GM19023 (cell line): ENCODE results near the gene PRKN.
A peak's percentile ranks its signal among the peaks of the same experiment; 100 is the strongest.

Experiments
- ATAC-seq: cut with Tn5 transposase; IDR thresholded peaks from one replicate; pipeline ENCODE4 v1.9.1; 2021; ENCODE audit warnings: mild to moderate bottlenecking, moderate library complexity; ENCODE audit not compliant: unreplicated experiment

The PRKN gene

GRCh38 chr6:161749576-161749975 is 978.0 kb downstream of the PRKN start:
- no peak for ATAC-seq

- no peak for ATAC-seq
These were observed 978.8 kb downstream of the PRKN start for GRCh38 chr6:161748535-161749416.

GRCh38 chr6:161747506-161747905 is 980.1 kb downstream of the PRKN start:
- ATAC-seq: no peak

GRCh38 chr6:161745594-161746141 is 981.9 kb downstream of the PRKN start:
- ATAC-seq: no peak

- ATAC-seq: no peak
These were observed 982.4 kb downstream of the PRKN start for GRCh38 chr6:161745128-161745527.

- no peak for ATAC-seq
These were observed 983.1 kb downstream of the PRKN start for GRCh38 chr6:161744211-161745067.

- ATAC-seq: peak; percentile 44
These were observed 983.9 kb downstream of the PRKN start for GRCh38 chr6:161743509-161744178.

GRCh38 chr6:161740486-161740885 is 987.1 kb downstream of the PRKN start:
- no peak for ATAC-seq

GRCh38 chr6:161736781-161737292 is 990.7 kb downstream of the PRKN start:
- no peak for ATAC-seq

- no peak for ATAC-seq
These were observed 991.2 kb downstream of the PRKN start for GRCh38 chr6:161736326-161736725.

- no peak for ATAC-seq
These were observed 995.0 kb downstream of the PRKN start for GRCh38 chr6:161732594-161732993.

GRCh38 chr6:161727083-161727833 is 1000.3 kb downstream of the PRKN start:
- ATAC-seq: no peak

- ATAC-seq: no peak
These were observed 1005.2 kb downstream of the PRKN start for GRCh38 chr6:161722394-161722793.

GRCh38 chr6:161721511-161721910 is 1006.1 kb downstream of the PRKN start:
- ATAC-seq: no peak

GRCh38 chr6:161716176-161716575 is 1011.4 kb downstream of the PRKN start:
- ATAC-seq: no peak

- ATAC-seq: no peak
These were observed 1015.6 kb downstream of the PRKN start for GRCh38 chr6:161711938-161712337.

- no peak for ATAC-seq
These were observed 1016.1 kb downstream of the PRKN start for GRCh38 chr6:161711515-161711914.

GRCh38 chr6:161710698-161711097 is 1016.9 kb downstream of the PRKN start:
- no peak for ATAC-seq

GRCh38 chr6:161701056-161701455 is 1026.5 kb downstream of the PRKN start:
- ATAC-seq: no peak

- no peak for ATAC-seq
These were observed 1030.8 kb downstream of the PRKN start for GRCh38 chr6:161696801-161697200.
